ENCODE results near the gene ATM. TPM values are rescaled to one million over a fixed set of nuclear protein-coding genes. Genes with fewer than 3 reads are reported as not detected.

Gene ATM
- total RNA-seq, 1 donor, result 94.4 TPM

DNA sequence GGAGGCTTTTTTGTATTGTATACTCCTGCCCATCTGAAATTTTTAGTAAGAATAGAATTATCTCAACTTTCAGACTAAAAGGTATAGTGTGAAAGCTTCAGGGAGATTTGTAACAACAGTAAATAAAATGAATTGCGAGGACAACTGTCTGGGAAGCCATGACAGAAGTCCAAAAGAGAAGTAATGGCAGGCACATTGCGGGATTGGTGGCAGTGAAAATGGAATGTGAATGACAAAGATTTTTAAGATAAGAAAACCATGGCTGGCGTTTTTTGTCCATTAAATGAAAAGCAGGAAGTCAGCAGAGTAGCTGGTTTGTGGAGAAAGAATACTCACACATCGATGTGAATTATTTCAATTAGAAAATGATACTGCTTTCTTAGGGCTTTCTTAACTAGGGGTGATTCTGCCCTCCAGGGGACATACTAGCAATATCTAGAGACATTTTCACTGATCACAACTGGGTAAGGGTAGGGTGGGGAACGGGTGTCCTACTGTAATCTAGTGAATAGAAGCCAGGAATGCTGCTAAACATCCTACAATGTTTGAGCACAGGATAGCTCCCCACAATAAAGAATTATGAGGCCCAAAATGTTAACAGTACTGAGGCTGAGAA, 2.0 kb upstream of the ATM start:
- DNase-seq (ENCODE audit: low read depth), result peak; percentile 29
- H3K4me3 ChIP-seq (ENCODE audit: low read depth, low read length), result peak overlapping the region; percentile 89
- TF ChIP-seq, protein P1, sequence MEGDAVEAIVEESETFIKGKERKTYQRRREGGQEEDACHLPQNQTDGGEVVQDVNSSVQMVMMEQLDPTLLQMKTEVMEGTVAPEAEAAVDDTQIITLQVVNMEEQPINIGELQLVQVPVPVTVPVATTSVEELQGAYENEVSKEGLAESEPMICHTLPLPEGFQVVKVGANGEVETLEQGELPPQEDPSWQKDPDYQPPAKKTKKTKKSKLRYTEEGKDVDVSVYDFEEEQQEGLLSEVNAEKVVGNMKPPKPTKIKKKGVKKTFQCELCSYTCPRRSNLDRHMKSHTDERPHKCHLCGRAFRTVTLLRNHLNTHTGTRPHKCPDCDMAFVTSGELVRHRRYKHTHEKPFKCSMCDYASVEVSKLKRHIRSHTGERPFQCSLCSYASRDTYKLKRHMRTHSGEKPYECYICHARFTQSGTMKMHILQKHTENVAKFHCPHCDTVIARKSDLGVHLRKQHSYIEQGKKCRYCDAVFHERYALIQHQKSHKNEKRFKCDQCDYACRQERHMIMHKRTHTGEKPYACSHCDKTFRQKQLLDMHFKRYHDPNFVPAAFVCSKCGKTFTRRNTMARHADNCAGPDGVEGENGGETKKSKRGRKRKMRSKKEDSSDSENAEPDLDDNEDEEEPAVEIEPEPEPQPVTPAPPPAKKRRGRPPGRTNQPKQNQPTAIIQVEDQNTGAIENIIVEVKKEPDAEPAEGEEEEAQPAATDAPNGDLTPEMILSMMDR (IDR thresholded peaks at IDR 0.05; ENCODE audit: insufficient read depth, low read length), result peak; percentile 7

DNA sequence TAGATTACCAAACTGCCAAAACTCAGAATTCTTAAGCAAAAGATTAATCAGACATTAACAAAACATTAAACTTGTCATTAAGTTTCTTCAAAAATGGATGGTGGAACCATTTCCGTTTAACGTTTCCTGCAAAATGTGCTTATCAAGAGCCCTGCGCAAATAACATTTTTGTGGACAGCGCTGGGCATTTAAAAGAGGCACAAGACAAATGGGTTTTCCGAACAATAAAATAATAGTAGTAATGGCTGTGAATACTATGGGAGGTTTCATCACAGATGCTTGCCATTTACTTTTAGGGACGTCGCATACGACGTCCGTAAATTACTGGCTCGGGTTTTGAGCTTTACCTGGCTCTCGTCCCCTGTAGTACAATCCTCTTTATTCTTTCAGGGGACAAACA, 1.5 kb upstream of the ATM start:
- peak; percentile 72 for DNase-seq (ENCODE audit: low read depth)
- TF ChIP-seq, protein P1 (IDR thresholded peaks at IDR 0.05; ENCODE audit: insufficient read depth, low read length), result no peak

DNA sequence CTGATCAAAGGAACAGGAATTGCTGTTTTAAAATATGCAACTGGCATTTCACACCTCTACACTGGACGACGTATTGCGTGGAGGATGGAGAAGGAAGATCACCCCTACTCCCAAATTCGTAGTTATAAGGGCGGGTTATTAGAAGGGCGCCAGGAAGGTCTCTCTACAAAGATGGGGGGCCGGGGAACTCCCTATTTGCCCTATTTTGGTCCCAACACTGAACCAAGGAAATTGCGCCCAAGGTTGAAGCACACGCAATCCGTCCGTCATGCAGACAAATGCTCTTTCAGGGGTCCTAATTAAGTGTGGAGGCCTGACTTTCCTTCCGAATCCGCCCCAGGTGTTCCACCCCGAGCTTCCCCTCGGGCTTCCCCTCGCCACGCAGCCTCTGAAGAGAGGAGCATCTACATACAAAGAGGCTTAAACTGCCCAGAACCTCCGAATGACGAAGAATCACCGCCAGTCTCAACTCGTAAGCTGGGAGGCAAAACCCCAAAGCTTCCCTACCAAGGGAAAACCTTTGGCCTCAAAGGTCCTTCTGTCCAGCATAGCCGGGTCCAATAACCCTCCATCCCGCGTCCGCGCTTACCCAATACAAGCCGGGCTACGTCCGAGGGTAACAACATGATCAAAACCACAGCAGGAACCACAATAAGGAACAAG, 825 bp upstream of the ATM start:
- H3K4me3 ChIP-seq (ENCODE audit: low read depth, low read length), result peak overlapping the region; percentile 89
- TF ChIP-seq, protein P1 (IDR thresholded peaks at IDR 0.05; ENCODE audit: insufficient read depth, low read length), result no peak
- DNase-seq (ENCODE audit: low read depth), result peak; percentile 4

More for the DNA sequence above, 1.5 kb upstream of the ATM start:
- H3K4me3 ChIP-seq (ENCODE audit: low read depth, low read length), result peak overlapping the region; percentile 89

DNA sequence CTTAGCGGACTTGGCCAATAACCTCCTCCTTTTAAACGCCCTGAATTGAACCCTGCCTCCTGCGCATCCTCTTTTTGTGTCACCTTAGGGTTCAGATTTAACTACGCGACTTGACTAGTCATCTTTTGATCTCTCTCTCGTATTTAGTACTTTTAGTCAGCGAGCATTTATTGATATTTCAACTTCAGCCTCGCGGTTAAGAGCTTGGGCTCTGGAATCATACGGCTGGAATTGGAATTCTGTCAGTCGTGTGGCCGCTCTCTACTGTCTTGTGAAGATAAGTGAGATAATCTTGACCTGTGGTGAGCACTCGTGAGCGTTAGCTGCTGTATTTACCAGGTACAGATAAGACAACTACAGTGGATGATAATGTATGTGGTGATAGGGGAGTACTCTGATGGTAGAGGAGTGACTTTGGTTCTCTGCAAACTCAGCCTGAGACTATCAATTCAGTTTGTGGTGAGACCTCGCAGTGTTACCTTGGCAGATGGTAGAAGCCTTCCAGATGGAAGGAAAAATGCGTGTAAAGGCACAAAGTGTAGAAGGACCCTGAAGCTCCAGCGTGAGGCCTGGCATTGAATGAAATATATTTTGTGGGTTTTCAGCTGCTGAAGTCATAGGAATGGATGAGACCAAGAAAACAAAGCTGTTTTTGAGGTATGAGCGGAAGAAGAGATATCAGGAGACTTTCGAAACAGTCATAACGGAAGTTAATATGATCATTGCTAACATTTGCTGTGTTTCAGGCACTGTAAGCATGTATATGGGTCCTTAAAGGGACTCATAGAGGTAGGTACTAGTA, 682 bp downstream of the ATM start:
- TF ChIP-seq, protein P1 (IDR thresholded peaks at IDR 0.05; ENCODE audit: insufficient read depth, low read length), result no peak
- H3K4me3 ChIP-seq (ENCODE audit: low read depth, low read length), result peak overlapping the region; percentile 89
- peak; percentile 19 for DNase-seq (ENCODE audit: low read depth)

DNA sequence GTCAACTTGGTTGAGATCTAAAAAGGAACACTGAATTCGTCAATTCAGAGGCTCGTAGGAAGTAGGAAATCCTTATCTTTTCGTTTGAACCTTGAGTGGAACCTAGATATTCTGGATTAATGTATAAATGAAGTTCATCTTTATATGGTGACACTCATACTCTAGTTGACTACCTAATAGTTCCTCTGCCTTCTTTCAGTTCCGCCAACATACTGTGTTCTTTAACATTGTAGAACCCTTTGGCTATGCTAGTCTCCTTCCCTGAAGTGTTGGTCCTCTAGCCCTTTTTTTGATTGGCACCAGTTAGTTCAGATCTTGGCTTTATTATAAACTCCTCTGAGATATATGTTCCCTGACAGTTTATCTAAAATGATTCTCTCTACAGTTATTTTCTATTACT, 1.5 kb downstream of the ATM start:
- TF ChIP-seq, protein P1 (IDR thresholded peaks at IDR 0.05; ENCODE audit: insufficient read depth, low read length), result no peak
- DNase-seq (ENCODE audit: low read depth), result no peak
- peak overlapping the region; percentile 89 for H3K4me3 ChIP-seq (ENCODE audit: low read depth, low read length)

DNA sequence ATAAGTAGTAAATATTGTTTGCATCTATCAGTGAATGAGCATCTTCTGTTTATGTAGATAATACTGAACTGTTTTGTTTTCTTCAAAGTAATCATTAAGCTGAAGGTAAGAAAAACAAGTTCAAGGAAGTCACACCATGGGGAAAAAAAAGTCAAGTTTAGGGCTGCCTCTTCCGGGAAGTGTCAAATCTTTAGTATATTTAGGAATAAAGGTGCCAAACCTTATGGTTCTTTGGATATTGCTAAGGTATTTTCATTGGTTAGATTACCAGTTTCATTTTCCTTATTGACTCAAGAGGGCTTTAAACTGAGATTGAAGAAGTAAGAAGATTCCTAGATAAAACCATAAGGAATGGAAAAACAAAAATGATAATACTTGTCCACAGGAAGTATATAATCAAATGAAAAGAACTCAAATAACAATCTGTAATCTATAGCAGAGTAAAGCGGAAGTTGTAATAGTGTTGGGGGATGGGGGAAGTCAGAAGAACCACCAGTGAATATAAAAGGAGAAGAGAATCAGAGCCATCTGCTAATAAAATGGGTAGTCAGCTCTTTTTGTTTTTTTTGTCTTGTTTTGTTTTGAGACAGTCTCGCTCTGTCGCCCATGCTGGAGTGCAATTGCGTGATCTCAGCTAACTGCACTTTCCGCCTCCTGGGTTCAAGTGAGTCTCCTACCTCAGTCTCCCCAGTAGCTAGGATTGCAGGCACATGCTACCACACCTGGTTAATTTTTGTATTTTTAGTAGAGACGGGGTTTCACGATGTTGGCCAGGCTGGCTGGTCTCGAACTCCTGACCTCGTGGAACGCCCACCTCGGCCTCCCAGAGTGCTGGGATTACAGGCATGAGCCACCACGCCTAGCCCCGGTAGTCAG, 2.3 kb downstream of the ATM start:
- TF ChIP-seq, protein P1 (IDR thresholded peaks at IDR 0.05; ENCODE audit: insufficient read depth, low read length), result no peak
- no peak for DNase-seq (ENCODE audit: low read depth)
- peak overlapping the region; percentile 89 for H3K4me3 ChIP-seq (ENCODE audit: low read depth, low read length)
